OCI-M1 (cell line): ENCODE measurements around the gene OR1B1.
"Not testable (repeated sequence)": the region's sequence is repeated elsewhere in the genome, so short reads cannot be mapped to it uniquely, and the experiment has no call there.

ENCODE experiments used
- DNase-seq: peaks from one replicate; lab custom pipeline; 2025; lab: John Stamatoyannopoulos, UW

Gene OR1B1

GRCh38 chr9:122657527-122657926 is at the start of gene OR1B1:
Gene OR1B1, minus strand, starts transcription at chr9:122657627.
- no peak for DNase-seq

GRCh38 chr9:122695696-122696095 is 38.3 kb upstream of the OR1B1 start:
- DNase-seq: no peak

GRCh38 chr9:122684851-122685250 is 27.4 kb upstream of the OR1B1 start:
- DNase-seq: no peak

GRCh38 chr9:122672481-122672880 is 15.1 kb upstream of the OR1B1 start:
- DNase-seq: no peak

- no peak for DNase-seq
Measured at GRCh38 chr9:122661416-122661815, 4.0 kb upstream of the OR1B1 start, which contains the start of gene OR1L1. Gene OR1L1, plus strand, starts transcription at chr9:122661716. Its CDS starts 0 bp downstream, at chr9:122661716.

- DNase-seq: no peak
Measured at GRCh38 chr9:122656378-122656777, 1.0 kb downstream of the OR1B1 start.

GRCh38 chr9:122642226-122642625 is 15.2 kb downstream of the OR1B1 start:
- peak; percentile 7 for DNase-seq

- DNase-seq: no peak
Measured at GRCh38 chr9:122619996-122620395, 37.4 kb downstream of the OR1B1 start.

GRCh38 chr9:122614362-122614761 is 43.1 kb downstream of the OR1B1 start, which contains the start of gene OR1Q1:
Gene OR1Q1, plus strand, starts transcription at chr9:122614738. Its CDS starts 0 bp downstream, at chr9:122614738.
- no peak for DNase-seq

GRCh38 chr9:122609804-122610203 is 47.6 kb downstream of the OR1B1 start:
- DNase-seq: no peak

- DNase-seq: no peak
Measured at GRCh38 chr9:122606587-122606986, 50.8 kb downstream of the OR1B1 start.

- DNase-seq: no peak
Measured at GRCh38 chr9:122605691-122606090, 51.7 kb downstream of the OR1B1 start.

GRCh38 chr9:122583284-122583683 is 74.1 kb downstream of the OR1B1 start, which contains the start of gene OR1L8:
Gene OR1L8, minus strand, starts transcription at chr9:122583384. Its CDS starts 14,907 bp downstream, at chr9:122568477.
- not testable (repeated sequence) for DNase-seq

- peak; percentile 77 for DNase-seq
Measured at GRCh38 chr9:122580360-122580759, 77.1 kb downstream of the OR1B1 start.

GRCh38 chr9:122579874-122580273 is 77.6 kb downstream of the OR1B1 start:
- peak; percentile 39 for DNase-seq
